Activated naive CD4-positive, alpha-beta T cell treated with Interleukin-2 at 50 U/mL for 16 hours (primary cell): ENCODE measurements around the gene OR12D1.

ENCODE experiments used
- DNase-seq: peaks from one replicate; pipeline ENCODE4 v3.0.0-alpha.2; 2020

OR12D1 gene

DNA sequence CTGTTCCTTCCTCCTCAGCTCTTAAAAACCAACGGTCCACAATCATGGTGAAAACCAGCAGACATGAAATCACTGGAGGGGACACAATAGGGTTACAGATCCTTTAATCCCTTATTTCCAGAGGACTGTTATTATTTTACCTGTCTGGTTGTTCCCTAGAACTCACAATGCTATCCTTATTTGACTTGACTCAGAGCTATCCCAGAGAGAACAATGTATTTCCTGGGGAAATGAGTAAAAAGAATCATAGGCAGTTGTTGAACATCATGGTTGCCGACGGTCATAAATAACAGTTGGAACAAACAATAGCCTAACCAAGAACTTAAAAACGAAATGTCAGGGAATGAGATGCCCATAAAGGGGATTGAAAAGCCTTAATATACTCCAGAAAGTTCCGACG lies 51.5 kb downstream of the OR12D1 start:
- no peak for DNase-seq
